ENCODE results near the gene N4BP2L1. TPM values are rescaled to one million over a fixed set of nuclear protein-coding genes. Genes with fewer than 3 reads are reported as not detected.
A peak's percentile ranks its signal among the peaks of the same experiment; 100 is the strongest.

Gene N4BP2L1
- 11.8 TPM for total RNA-seq

GRCh38 chr13:32427852-32428580, at the start of gene N4BP2L1:
Gene N4BP2L1, minus strand, starts transcription at chr13:32428130. Its CDS starts 48 bp downstream, at chr13:32428082.
- DNase-seq: peak; percentile 15

- no peak for DNase-seq
Observed at GRCh38 chr13:32476892-32477291, 49.0 kb upstream of the N4BP2L1 start.

GRCh38 chr13:32476021-32476731, 48.2 kb upstream of the N4BP2L1 start:
- no peak for DNase-seq

DNA sequence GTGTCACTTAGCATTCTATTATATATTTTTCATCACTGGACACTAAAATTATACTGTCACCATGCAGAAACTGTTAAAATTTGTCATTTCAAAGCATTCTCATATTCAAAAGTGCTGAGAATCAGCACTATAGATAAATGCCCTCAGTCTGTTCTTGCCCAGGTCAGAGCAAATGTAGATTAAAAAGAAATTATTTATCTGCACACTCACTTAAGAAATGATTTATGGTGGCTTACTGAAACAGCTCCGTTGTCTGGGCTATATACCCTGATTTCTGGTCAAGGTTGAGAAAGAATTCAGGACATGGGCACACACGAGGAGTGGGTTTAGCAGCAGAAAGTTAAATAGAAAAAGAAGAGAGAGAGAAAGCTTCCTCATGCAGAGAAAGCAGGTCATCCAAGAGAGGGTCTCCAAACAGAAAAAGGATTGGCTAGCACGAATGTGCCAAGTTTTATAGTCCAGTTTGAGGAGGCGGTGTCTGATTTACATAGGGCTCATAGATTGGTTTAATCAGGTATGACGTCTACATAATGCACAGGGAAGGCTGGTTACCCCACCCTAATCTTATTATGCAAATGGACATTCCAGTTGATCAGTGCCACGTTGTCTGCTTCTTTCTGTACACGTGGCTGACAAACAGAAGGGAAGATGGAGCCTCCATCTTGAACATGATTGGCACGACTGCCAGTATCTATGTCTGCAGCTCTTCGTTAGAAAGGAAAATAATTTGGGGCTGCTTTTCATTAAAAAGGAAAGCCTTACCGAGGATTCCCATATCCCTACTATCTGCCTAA, 47.3 kb upstream of the N4BP2L1 start:
- DNase-seq: no peak

DNA sequence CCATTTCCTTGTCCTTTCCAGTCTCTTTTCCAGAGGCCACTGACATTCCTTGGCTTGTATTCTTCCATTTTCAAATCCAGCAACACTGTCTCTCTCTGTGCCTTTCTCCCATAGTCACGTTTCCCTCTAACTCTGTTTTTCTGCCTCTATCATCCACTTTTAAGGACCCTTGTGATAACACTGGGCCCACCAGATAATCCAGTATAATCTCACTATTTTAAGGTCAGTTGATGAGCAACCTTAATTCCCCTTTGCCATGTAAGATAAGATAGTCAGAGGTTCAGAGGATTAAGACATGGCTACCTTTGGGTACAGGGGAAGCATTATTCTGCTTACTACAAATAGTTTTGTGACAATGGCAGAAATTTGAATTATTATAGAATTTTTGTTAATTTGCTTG, 45.7 kb upstream of the N4BP2L1 start:
- no peak for DNase-seq

DNA sequence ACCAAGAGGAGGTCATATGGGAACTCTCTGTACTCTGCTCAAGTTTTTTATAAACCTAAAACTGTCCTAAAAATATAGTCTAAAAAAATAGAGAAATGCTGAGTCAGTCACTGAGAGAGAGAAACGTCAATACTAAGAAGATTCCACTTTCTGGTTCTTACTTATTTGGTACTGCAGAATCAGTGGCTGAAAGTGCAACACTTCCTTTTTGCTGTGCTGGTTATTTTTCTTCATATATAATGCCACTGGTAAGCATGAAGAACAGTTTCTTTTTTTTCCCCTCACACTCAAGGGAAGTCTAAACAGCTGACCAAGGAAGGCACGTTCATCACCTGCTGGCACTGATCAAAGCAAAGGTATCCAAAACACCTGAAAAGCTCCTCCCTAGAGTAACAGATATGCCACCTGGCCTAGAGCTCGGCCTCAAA, 44.3 kb upstream of the N4BP2L1 start:
- DNase-seq: no peak

DNA sequence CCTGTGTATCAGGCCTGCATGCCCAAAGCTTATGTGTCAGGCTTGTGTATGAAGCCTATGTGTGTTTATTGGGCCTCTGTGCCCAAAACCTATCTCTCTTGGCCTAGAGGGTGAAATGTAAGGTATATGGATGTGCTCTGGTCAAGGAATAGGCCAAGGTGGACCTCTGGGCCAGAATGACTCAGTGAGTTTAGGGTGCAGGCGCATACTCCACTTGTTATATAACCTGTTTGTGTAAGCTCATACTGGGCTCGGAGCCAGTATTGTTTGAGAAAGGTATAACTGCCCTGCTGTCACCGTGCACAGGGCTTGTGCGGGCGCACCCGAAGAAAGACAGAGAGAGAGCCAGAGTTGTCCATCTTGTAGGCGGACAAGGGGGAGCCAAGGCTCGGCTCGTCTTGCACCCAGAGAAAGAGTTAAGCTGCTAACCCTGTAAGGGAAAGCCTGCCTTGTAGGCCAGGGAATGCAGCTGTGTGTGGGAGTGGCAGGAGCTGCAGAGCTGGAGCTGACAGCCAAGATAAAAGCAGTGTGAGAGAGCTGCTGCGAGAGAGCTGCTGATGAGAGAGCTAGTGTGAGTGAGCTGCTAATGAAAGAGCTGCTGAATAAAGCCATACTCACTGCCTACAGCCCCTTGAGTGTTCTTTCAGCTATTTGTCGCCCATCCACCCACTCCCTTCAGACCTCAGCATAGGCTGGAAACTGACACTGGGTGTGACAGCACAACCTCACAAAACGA, 43.4 kb upstream of the N4BP2L1 start:
- peak; percentile 7 for DNase-seq

GRCh38 chr13:32468502-32469142, 40.7 kb upstream of the N4BP2L1 start:
- no peak for DNase-seq

DNA sequence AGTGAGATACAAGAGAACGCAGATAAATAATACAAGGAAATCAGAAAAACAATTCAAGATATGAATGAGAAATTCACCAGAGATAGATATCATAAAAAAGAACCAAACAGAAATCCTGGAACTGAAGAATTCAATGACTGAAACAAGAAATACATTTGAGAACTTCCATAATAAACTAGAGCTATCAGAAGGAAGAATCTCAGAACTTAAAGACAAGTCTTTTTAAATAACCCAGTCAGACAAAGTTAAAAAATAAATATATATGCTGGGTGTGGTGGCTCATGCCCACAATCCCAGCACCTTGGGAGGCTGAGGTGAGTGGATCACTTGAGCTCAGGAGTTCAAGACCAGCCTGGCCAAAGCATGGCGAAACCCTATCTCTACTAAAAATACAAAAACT, 28.7 kb upstream of the N4BP2L1 start:
- DNase-seq: no peak

DNA sequence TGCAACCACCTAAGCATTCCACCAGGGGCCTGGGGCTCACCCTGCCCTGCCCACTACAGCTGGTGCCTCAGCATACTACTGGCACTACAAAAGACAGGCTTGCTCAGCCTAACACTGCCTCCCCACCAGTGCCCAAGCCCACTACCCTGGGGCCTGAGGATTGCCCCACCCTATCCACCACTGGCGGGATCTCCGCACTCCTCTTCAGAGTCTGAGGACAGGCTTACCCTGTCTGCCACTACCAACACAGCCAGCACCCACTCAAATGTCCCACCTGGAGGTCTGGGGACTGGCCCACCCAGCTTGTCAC, 27.6 kb upstream of the N4BP2L1 start:
- no peak for DNase-seq

DNA sequence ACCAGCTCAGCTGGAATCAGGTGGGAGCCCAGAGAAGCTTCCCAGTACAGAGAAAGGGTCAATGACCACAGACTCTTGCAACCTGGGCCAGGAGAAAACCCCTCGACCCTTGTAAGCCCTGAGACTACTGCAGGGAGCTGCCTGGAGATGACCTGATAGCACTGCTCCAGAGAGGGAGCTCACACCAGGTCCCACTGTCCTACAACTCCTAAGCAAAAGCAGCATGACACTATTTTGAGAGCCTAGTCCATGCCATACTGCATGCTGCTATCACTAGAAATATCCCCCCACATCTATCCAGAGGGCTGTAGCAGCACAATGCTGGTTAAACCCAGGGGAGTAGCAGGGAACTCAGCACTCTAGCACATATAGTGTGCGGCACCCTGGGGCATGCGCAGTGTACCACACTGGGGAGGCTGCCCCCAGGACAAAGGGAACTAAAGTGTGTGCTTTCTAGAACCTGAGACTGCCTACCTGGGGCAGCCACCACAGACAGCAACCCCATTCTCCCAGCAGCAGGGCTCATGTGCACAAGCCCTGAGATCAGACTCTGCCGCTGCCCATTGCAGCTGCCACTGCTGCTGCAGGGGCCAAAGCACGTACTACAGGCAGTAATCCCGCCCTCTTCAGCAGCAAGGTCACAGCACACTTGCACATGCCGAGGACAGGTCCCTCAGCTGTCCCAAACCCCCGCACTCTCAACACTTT, 27.1 kb upstream of the N4BP2L1 start:
- no peak for DNase-seq

DNA sequence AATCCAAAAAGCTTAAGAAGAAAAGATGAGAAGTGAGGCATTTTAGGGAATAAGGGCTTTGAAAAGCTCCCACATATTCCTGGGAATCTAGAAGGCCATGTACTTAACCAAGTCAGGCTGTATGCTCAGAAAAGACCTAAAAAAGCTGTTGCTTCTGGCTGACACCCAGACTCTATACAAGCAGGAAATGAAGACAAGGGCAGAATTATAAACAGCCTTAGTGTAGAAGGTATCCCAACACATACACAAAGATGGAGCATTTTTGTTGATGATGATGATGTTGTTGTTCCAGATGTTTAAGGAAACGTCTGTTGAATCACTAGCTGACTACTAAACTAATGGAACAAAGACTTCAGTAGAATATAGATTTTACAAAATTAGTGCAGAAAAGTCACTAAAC, 26.1 kb upstream of the N4BP2L1 start:
- DNase-seq: no peak

- DNase-seq: no peak
Observed at GRCh38 chr13:32448972-32449371, 21.0 kb upstream of the N4BP2L1 start.

GRCh38 chr13:32447894-32448623, 20.1 kb upstream of the N4BP2L1 start:
- no peak for DNase-seq

GRCh38 chr13:32446773-32447465, 19.0 kb upstream of the N4BP2L1 start:
- DNase-seq: no peak

DNA sequence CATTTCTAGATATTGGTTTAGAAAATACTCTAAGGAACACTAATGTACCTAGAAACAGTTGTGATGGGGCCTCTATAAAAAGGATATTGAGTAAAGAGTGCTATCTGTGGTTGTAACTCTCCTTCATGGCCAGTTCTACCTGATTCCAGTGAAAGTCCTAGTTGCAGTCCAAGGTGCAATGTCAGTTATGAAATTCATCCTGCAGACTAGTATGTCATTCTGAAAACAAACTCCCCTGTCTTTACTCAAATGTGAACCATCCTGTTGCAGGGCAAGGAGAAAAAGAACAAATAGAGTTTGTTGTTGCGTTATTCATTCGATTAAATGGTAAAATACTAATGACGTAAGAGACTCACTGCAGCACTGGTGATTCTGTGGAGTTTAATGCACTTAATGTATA, 18.3 kb upstream of the N4BP2L1 start:
- no peak for DNase-seq

DNA sequence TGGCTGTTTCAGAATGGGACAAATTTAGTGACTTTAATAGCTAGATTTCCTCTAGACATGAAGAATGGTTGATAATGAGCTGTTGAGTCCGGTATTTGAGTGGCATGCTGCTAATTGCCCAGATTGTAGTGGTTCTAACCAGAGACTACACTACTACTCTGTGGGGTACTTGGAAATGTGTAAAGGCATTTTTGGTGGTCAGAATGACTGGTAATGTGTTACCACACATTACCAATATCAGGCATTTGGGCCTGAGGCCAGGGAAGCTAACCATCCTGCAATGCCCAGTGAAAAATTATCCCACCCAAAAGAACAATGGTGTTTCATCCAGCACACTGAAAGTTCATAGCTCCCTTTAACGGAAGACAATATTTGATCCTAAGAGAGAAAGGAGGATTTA, 17.5 kb upstream of the N4BP2L1 start:
- DNase-seq: no peak

GRCh38 chr13:32443111-32443510, 15.2 kb upstream of the N4BP2L1 start:
- DNase-seq: no peak

DNA sequence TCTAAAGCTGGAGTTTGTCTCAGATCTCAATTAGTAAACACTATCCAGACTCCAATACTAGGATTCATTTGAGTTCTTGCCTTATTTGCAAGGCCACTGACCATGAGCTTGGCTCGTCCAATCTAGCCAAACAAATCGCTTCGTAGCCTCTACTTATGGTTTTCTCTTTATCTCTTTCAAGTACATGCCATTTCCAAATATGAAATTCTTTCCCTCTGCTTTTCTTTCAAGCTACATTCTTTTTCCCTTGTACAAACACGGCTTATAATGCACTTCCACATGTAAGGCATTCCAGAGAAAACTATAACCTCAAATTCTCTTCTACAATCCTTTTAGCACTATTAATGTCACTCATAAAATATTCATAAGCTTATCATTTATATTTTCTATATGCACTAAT, 10.9 kb upstream of the N4BP2L1 start:
- no peak for DNase-seq

DNA sequence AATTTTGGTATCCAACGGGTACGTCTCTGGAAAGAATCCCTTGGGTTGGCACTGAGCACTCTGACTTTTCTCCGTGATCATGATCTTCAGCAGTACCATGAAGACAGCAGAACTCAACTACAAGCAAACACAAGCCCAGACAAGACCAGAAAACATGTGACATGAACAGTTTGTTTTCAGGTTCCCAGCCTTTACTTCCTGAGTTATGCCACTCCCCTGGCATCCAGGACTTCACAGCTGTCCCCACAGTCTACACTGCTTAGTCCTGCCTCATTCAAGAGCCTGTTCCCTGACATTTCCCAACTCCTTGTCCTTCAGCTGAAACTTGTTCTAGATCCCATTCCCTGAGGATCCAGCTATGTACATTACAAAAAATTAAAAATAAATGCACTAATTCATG, 4.9 kb upstream of the N4BP2L1 start:
- DNase-seq: no peak

Measured in skin of body (tissue), 2 donors.